ENCODE measurements around the gene SIT1. TPM values are rescaled to one million over a fixed set of nuclear protein-coding genes. Genes with fewer than 3 reads are reported as not detected.

The SIT1 gene
- total RNA-seq, 3 donors from 2014 or later, result 1.2 to 3.3 (median 1.9) TPM

DNA sequence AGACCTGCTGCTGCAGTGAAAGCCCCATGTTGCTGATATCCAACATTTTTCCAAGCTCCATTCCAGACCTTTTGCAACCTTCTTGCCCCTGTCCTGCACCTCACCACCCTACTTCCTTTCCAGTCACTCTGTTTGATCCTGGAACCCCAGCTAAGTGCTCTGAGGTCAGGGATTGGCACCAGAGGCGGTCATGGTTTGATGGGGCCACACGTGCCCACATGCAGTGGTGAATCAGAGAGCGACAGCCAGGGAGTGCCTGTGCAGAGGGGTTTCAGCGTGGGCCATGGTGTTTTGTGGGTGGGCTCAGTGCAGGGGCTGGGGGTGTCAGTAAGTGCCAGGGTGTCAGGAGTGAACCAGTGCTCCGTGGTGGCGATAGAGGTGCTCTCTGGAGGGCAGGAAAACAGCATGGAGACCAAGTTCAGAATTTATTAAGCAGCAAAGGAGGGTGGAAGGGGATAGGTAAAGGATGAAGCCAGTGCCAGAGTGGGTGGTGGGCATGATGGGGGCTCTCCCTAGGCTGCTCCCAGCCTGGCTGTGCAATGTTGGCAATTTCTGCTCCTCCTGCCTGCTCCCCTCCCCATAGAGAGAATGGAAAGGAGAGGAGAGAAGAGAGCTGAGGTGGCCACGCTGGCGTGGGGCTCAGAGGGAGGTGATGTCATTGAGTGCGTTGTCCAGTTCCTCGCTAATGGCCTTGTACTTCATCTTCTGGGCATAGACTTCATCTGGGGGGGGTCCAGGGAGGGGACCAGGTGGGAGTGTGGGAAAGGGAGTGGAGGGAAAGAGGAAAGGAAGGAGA is 32.0 kb upstream of the SIT1 start:
- intact Hi-C loops (cut with DNase I, micrococcal nuclease), result no loop called here
- Histone ChIP-seq H3K4me1 (ENCODE audit: low read depth) (no peaks in the 10 kb centered on the region), H3K36me3 (ENCODE audit: low read depth) (no peaks in the 10 kb centered on the region), H3K4me3 (no peak overlapping the region), H3K9me3 (no peaks in the 10 kb centered on the region)
- DNase-seq (peak in 1 of 3 donors; percentile 23), ATAC-seq (no peak)
- no peak for TF ChIP-seq CTCF (IDR thresholded peaks at IDR 0.05)

GRCh38 chr9:35682051-35682450 is 31.3 kb upstream of the SIT1 start:
- intact Hi-C loops (cut with DNase I, micrococcal nuclease), result no loop called here
- Histone ChIP-seq H3K4me3 (no peak overlapping the region), H3K36me3 (ENCODE audit: low read depth) (no peaks in the 10 kb centered on the region), H3K9me3 (no peaks in the 10 kb centered on the region), H3K4me1 (ENCODE audit: low read depth) (no peaks in the 10 kb centered on the region)
- DNase-seq (peak in 1 of 3 donors; percentile 27), ATAC-seq (no peak)
- TF ChIP-seq CTCF (IDR thresholded peaks at IDR 0.05), result no peak

DNA sequence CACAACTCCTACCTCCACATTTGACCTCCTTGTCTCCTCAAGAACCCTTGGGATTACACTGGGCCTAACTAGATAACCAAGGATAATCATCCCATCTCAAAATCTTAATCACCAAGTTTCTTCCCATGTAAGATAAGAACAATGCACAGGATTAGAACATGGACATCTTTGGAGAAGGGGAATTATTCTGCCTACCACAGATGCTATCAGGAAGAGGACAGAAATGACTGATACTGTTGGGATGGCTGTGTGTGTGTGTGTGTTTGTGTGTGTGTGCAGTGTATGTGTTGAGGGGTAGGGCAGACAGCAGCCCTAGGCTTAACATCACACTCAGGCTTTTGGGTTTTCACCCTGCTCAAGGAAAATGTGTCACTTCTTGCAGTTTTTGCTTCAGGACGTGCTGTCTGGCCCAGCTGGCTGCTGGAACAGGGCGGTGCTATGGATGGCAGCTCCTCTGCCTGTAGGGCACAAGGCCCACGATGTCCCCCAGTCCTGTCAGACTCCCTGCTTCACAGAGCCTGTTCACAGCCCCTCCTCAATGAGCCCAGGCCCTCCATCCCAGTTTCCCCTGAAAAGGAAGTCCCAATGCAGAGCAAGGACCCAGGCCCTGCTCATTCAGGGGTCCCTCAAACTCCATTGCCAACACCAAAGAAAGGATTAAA is 30.7 kb upstream of the SIT1 start:
- Histone ChIP-seq H3K4me3 (no peak overlapping the region), H3K9me3 (no peaks in the 10 kb centered on the region), H3K4me1 (ENCODE audit: low read depth) (peaks cover under 1% of the 10 kb centered on the region), H3K36me3 (ENCODE audit: low read depth) (no peaks in the 10 kb centered on the region)
- peak in 1 of 3 donors; percentile 33 for DNase-seq
- intact Hi-C loops (cut with DNase I, micrococcal nuclease), result no loop called here
- no peak for ATAC-seq
- no peak for TF ChIP-seq CTCF (IDR thresholded peaks at IDR 0.05)

DNA sequence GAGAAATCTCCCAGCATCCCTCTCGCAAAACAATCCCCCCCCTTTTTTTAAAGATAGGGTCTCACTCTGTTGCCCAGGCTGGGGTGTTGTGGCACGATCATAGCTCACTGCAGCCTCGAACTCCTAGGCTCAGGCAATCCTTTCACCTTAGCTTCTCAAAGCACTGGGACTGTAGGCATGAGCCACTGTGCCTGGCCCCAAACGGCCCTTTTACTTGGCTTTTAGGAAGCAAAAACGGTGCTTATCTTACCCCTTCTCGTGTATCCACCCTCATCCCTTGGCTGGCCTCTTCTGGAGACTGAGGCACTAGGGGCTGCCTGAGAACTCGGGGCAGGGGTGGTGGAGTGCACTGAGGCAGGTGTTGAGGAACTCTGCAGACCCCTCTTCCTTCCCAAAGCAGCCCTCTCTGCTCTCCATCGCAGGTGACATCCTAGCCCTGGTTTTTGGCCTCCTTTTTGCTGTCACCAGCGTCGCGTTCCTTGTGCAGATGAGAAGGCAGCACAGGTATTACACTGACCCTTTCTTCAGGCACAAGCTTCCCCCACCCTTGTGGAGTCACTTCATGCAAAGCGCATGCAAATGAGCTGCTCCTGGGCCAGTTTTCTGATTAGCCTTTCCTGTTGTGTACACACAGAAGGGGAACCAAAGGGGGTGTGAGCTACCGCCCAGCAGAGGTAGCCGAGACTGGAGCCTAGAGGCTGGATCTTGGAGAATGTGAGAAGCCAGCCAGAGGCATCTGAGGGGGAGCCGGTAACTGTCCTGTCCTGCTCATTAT is 29.8 kb upstream of the SIT1 start:
- peak in 1 of 3 donors; percentile 23 for DNase-seq
- no peak overlapping the region for H3K4me3 ChIP-seq
- intact Hi-C loops (cut with DNase I, micrococcal nuclease), result no loop called here

More for the DNA sequence above, 29.8 kb upstream of the SIT1 start:
- peak; percentile 22 for ATAC-seq
- no peak for TF ChIP-seq CTCF (IDR thresholded peaks at IDR 0.05)
- H3K36me3 ChIP-seq (ENCODE audit: low read depth), result no peaks in the 10 kb centered on the region
- H3K9me3 ChIP-seq, result no peaks in the 10 kb centered on the region
- H3K4me1 ChIP-seq (ENCODE audit: low read depth), result peaks cover 8% of the 10 kb centered on the region
